ENCODE results near the gene BMP6.

GRCh38 chr6:7747901-7748504, 22.1 kb downstream of the BMP6 start:
- TF ChIP-seq, protein P1, sequence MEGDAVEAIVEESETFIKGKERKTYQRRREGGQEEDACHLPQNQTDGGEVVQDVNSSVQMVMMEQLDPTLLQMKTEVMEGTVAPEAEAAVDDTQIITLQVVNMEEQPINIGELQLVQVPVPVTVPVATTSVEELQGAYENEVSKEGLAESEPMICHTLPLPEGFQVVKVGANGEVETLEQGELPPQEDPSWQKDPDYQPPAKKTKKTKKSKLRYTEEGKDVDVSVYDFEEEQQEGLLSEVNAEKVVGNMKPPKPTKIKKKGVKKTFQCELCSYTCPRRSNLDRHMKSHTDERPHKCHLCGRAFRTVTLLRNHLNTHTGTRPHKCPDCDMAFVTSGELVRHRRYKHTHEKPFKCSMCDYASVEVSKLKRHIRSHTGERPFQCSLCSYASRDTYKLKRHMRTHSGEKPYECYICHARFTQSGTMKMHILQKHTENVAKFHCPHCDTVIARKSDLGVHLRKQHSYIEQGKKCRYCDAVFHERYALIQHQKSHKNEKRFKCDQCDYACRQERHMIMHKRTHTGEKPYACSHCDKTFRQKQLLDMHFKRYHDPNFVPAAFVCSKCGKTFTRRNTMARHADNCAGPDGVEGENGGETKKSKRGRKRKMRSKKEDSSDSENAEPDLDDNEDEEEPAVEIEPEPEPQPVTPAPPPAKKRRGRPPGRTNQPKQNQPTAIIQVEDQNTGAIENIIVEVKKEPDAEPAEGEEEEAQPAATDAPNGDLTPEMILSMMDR (IDR thresholded peaks at IDR 0.05; ENCODE audit: low read length) = no peak
- no peak for TF ChIP-seq EZH2phosphoT487 (IDR thresholded peaks at IDR 0.05; ENCODE audit: low read length)

Measured in MM.1S (cell line).